Activated T-helper 9 cell treated with anti-CD3 and anti-CD28 coated beads, Interleukin-2, amount 50 U/mL, for 16 hours (primary cell): ENCODE measurements around the gene G6PC1.

Source experiments
- DNase-seq: peaks from one replicate; pipeline ENCODE4 v3.0.0-alpha.2; 2020; ENCODE audit warnings: low read depth

Gene G6PC1

DNA sequence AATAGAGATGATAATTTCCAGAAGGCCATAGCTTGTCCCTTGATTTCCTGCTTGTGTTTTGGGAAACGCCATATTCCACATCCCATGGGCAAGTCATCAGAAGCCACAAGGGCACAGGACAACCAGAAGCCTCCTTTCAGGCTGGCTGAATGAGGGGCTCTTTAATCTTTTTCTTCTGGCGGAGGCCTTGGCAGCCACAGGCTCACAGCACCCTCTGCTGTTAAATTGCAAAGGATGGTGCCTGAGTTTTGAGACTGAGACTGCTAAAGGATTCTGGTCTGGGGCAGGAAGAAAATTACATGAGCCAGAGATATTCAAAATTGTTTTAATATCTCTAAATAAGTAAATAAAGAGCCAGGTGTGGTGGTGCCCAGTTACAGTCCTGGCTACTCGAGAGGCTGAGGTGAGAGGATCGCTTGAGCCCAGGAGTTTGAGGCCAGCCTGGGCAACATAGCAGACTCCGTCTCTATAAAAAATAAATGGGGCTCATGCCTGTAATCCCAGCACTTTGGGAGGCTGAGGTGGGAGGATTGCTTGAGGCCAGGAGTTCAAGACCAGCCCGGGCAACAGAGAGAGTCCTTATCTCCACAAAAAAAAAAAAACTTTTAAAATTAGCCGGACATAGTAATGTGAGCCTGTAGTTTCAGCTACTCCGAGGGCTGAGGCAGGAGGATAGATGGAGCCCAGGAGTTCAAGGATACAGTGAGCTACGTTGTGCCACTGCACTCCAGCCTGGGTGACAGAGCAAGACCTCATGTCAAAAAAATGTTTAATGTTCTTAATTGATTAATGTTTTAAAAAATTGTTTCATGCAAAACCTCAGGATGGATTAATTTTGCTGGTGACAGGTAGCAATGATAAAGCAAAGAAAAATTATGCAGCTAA, 37.4 kb downstream of the G6PC1 start:
- no peak for DNase-seq

DNA sequence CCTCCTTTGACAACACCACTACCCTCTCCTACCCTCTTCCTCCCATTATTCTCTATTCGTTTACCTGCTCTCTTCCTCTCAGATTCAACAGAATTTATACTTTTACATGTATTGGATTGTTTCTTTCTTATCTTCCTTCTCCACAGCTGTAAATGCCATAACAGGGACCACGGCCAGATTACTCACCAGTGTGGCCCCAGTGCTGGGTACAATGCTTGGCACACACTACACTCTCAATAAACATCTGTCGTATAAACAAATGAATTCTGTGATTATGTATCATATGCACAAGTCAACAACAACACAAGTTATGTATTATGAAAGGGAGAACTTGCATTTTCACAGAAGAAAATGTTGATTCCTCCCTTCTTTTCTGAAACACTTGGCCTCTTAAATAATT, 43.6 kb downstream of the G6PC1 start:
- DNase-seq: no peak

DNA sequence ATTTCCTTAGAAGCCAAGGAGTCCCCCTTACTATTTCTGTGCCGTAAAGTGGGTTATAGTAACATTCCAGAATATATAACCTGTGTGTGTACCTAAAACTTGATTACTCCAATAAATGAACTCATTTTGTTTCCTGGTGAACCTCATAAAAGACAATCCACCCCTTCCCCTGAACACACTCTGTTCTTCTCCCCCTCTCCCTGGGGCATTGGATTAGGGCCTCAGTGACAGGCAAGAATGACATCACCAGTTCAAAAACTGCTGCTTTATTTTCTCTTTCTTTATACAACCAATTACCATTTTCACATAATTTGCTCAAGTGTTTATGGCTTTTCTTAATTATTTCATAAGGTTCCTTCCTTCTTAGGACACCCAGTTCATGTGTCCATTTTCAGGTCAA, 46.2 kb downstream of the G6PC1 start:
- DNase-seq: no peak

DNA sequence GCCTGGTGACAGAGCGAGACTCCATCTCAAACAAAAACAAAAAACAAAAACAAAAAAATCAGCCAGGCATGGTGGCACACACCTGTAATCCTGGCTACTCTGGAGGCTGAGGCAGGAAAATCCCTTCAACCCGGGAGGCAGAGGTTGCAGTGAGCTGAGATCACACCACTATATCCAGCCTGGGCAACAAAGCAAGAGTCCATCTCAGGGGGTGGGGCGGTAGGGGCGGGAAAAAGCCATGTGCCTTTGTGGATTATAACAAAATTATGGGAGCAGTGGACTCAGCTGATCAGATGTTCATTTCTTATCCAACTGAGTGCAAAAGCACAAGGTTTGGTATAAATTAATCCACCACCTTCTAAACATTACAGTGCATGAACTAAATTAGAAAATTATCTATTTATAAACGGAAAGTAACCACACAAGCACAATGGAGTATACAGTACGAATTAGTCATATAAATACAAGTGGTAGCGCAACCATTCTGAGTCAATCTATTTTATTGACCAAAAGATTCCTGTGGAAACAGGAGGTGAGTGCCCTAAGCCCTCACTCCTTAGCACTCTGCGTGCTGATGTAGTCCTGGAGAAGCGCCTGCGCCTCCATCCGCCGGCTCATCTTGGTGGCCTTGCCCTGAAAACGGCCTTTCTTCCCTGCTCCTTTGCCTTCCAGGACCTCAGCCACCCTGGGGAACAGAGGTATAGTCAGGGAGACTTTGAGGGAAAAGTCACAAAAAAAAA, 49.6 kb downstream of the G6PC1 start:
- no peak for DNase-seq
